Activated T-cell treated with anti-CD3 and anti-CD28 coated beads, Interleukin-2, amount 50 U/mL, for 1 hour (primary cell): Measurements from ENCODE around the gene SCIN.
"Not testable (repeated sequence)": the region's sequence is repeated elsewhere in the genome, so short reads cannot be mapped to it uniquely, and the experiment has no call there.

Source experiments
- DNase-seq: peaks from one replicate; pipeline ENCODE4 v3.0.0-alpha.2; 2020

SCIN gene

GRCh38 chr7:12620371-12620770 lies 49.9 kb downstream of the SCIN start:
- DNase-seq = no peak

- no peak for DNase-seq
Measured at GRCh38 chr7:12623223-12623622, 52.7 kb downstream of the SCIN start.

GRCh38 chr7:12623885-12624498 lies 53.5 kb downstream of the SCIN start:
- no peak for DNase-seq

- no peak for DNase-seq
Measured at GRCh38 chr7:12625836-12626235, 55.3 kb downstream of the SCIN start.

- no peak for DNase-seq
Measured at GRCh38 chr7:12629816-12630512, 59.4 kb downstream of the SCIN start.

- no peak for DNase-seq
Measured at GRCh38 chr7:12630513-12630819, 59.9 kb downstream of the SCIN start.

- no peak for DNase-seq
Measured at GRCh38 chr7:12633582-12633981, 63.1 kb downstream of the SCIN start.

GRCh38 chr7:12635830-12636229 lies 65.3 kb downstream of the SCIN start:
- no peak for DNase-seq

- no peak for DNase-seq
Measured at GRCh38 chr7:12637328-12637727, 66.8 kb downstream of the SCIN start.

- no peak for DNase-seq
Measured at GRCh38 chr7:12637819-12638592, 67.5 kb downstream of the SCIN start.

GRCh38 chr7:12638851-12639456 lies 68.4 kb downstream of the SCIN start:
- DNase-seq = no peak

GRCh38 chr7:12640299-12641096 lies 70.0 kb downstream of the SCIN start:
- DNase-seq = no peak

GRCh38 chr7:12641196-12641595 lies 70.7 kb downstream of the SCIN start:
- no peak for DNase-seq

GRCh38 chr7:12642508-12642907 lies 72.0 kb downstream of the SCIN start:
- no peak for DNase-seq

- DNase-seq = no peak
Measured at GRCh38 chr7:12643001-12643643, 72.6 kb downstream of the SCIN start.

- no peak for DNase-seq
Measured at GRCh38 chr7:12643644-12644043, 73.1 kb downstream of the SCIN start.

- DNase-seq = not testable (repeated sequence)
Measured at GRCh38 chr7:12645212-12645611, 74.7 kb downstream of the SCIN start.

GRCh38 chr7:12646139-12646538 lies 75.6 kb downstream of the SCIN start:
- DNase-seq = no peak

GRCh38 chr7:12647364-12648219 lies 77.1 kb downstream of the SCIN start:
- DNase-seq = no peak

GRCh38 chr7:12648704-12649261 lies 78.3 kb downstream of the SCIN start:
- DNase-seq = no peak

GRCh38 chr7:12649348-12649747 lies 78.8 kb downstream of the SCIN start:
- DNase-seq = no peak
